ENCODE measurements around the gene TSPAN16.
A peak's percentile ranks its signal among the peaks of the same experiment; 100 is the strongest.

DNA sequence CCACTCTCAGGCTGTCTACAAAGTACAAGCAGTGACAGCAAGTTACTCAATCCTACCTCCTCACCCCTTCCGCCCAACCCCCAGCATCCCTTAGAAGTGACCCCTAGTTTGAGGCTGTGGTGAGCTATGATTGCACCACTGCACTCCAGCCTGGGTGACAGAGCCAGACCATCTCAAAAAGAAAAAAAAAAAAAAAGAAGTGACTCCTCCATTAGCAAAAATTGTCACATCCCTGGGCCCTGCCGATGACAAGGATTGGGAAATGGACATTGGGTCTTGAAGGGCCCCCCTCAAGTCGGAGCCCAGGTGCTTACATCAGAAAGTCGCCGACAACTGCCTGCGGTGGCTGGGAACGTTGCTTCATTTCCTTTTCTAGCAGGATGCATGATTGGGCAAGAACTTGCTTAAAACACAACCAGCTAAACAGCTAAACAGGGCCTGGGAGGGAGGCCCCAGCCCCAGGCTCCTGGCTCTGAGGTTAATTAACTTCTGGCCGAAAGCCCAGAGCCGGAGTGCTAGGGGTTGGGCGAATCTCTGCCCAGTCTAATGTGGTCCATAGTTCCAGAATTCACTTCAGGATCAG is 28.2 kb downstream of the TSPAN16 start:
- TF ChIP-seq, protein P1, sequence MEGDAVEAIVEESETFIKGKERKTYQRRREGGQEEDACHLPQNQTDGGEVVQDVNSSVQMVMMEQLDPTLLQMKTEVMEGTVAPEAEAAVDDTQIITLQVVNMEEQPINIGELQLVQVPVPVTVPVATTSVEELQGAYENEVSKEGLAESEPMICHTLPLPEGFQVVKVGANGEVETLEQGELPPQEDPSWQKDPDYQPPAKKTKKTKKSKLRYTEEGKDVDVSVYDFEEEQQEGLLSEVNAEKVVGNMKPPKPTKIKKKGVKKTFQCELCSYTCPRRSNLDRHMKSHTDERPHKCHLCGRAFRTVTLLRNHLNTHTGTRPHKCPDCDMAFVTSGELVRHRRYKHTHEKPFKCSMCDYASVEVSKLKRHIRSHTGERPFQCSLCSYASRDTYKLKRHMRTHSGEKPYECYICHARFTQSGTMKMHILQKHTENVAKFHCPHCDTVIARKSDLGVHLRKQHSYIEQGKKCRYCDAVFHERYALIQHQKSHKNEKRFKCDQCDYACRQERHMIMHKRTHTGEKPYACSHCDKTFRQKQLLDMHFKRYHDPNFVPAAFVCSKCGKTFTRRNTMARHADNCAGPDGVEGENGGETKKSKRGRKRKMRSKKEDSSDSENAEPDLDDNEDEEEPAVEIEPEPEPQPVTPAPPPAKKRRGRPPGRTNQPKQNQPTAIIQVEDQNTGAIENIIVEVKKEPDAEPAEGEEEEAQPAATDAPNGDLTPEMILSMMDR (IDR thresholded peaks at IDR 0.05): no peak
- TF ChIP-seq POLR2A (IDR thresholded peaks at IDR 0.05): peak; percentile 5

All from right lobe of liver (tissue), 4 donors.